ENCODE results near the gene B3GNT5.

The B3GNT5 gene

DNA sequence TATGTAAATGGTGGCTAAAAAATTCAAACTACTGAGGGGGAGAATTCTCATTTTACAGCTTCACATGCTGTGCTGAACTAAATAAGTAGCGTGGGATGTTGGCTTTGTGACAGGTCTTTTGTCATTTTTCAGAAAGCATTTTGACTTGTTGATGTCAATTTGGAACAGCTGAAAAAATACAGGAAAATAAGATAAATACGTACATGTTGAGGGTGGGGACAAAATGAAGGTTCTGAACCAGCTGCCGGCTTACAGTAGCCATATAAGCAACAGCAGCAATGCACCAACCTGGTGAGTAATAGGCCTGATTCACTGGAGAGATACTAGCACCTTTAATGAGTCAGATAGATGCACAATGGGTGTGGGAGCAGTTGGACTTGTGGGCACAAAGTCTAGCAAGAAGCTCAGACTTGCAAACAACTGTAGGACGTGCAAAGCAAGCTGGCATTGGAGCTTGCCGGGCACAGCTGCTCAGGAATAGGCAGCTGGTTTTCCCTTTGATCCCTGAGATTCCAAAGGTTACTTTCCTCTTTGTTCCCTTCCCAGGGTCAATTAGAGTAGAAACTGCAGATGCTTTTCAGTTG is 12.9 kb downstream of the B3GNT5 start:
- peak; percentile 85 for DNase-seq (ENCODE audit: low spot score)

DNA sequence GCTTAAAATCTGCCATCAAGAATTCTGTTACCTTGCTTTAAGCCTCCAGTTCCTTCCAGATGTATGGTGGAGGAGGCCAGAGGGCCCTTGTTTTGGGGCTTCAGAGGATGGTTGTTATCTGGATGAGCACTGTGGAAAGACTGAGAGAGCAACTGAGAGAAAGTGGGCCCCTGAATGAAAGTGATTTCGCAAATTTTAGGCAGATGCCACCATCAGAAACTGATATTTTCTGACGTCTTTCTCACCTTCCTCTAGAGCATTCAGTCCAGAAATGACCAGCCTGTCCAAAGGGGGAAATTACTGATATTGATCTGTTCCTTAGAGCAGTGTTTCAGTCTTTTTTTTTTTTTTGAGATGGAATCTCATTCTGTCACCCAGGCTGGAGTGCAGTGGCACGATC is 13.4 kb downstream of the B3GNT5 start:
- no peak for DNase-seq (ENCODE audit: low spot score)

DNA sequence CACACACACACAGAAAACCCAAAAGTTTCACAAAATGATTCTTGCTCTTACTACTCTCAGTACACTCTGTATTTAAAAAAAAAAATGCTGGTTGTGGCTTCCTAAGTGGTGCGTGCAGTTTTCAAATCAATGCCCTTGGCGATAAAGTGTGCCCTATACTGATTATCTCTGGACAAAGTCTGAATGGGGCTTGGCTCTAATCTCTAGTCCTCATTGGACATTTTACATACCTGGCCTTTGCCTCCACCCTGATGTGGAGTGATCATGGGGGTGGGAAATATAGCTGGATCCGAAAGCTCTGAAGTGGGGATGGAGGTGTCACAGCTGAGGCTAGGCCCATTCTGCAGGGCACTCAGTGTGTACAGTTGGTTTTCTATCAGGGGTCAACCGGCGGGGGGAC is 14.1 kb downstream of the B3GNT5 start:
- no peak for DNase-seq (ENCODE audit: low spot score)

DNA sequence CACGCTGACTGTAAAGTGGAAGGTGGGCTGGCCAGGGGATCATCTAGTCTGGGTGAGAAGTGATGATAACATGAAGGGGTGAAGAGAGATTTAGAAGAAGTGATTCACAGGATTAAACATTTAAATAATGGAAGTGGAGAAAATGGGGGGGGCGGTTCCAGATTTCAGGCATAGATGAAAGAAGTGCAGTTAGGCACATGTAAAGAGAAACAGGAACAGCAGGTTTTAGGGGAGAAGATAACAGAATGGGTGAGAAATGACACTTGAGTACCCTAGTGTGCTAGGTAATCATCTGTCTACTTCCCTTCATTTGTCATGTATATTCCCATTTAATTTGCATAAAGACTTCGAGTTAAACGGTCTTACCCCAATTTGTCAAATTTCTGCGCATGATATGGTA is 15.3 kb downstream of the B3GNT5 start:
- DNase-seq (ENCODE audit: low spot score): no peak

DNA sequence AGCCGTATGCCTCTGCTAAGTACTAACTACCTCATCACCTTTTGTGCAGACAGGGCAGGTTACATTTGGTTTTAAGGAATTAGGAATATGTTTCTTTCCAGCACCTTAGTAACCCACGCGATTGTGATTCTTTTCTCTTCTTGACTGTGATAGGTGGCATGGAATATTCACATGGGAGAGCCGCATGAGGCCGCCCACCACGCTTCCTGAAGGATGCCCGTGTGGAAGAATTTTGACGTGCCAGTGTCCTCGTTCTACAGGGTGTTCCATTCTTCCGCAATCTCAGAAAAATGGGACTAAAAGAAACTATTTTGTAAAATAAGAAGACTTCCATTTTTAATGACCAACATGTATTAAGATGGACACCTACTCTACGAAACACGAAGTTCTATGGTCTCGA is 16.3 kb downstream of the B3GNT5 start:
- no peak for DNase-seq (ENCODE audit: low spot score)

DNA sequence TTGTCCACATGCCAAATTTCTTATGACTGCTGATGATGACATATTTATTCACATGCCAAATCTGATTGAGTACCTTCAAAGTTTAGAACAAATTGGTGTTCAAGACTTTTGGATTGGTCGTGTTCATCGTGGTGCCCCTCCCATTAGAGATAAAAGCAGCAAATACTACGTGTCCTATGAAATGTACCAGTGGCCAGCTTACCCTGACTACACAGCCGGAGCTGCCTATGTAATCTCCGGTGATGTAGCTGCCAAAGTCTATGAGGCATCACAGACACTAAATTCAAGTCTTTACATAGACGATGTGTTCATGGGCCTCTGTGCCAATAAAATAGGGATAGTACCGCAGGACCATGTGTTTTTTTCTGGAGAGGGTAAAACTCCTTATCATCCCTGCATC is 17.3 kb downstream of the B3GNT5 start:
- DNase-seq (ENCODE audit: low spot score): no peak

DNA sequence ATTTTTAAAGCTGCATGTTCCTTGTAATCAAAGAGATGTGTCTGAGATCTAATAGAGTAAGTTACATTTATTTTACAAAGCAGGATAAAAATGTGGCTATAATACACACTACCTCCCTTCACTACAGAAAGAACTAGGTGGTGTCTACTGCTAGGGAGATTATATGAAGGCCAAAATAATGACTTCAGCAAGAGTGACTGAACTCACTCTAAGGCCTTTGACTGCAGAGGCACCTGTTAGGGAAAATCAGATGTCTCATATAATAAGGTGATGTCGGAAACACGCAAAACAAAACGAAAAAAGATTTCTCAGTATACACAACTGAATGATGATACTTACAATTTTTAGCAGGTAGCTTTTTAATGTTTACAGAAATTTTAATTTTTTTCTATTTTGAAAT is 19.1 kb downstream of the B3GNT5 start:
- no peak for DNase-seq (ENCODE audit: low spot score)

DNA sequence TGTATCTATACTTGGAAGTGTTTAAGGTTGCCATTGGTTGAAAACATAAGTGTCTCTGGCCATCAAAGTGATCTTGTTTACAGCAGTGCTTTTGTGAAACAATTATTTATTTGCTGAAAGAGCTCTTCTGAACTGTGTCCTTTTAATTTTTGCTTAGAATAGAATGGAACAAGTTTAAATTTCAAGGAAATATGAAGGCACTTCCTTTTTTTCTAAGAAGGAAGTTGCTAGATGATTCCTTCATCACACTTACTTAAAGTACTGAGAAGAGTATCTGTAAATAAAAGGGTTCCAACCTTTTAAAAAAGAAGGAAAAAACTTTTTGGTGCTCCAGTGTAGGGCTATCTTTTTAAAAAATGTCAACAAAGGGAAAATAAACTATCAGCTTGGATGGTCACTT is 19.7 kb downstream of the B3GNT5 start:
- DNase-seq (ENCODE audit: low spot score): no peak

DNA sequence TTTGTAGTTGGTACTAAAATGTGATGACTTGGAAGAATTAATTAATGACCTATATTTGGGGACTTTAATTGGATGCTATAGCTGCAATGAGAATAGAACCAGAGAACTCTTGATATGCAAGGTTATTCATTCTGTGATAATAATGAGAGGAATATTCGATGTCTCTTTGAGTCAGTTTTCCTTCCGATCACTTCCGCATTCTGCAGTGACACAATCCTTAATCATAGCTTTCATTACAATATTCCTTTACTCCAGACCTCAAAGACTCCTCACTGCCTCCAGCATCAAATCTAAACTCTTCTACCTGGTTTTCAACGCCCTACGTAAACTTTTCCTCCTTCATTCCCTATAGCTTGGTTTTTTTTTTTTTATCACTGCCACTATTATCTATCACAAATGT is 21.6 kb downstream of the B3GNT5 start:
- DNase-seq (ENCODE audit: low spot score): no peak

DNA sequence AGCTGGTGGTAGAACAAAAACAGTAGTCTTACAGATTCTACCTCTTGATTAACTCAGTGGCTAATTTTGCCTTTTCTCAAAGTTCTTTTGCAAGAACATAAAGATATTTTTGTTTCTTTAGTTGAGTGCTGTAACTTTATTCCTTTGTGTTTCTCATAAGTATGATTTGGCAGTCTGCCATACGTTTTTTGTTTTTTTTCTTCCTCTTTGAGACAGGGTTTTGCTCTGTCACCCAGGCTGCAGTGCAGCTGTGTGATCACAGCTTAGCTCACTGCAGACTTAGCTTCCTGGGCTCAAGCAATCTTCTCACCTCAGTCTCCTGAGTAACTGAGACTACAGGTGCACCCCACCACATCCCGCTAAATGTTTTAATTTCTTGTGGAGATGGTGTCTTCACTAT is 22.4 kb downstream of the B3GNT5 start:
- peak; percentile 46 for DNase-seq (ENCODE audit: low spot score)

DNA sequence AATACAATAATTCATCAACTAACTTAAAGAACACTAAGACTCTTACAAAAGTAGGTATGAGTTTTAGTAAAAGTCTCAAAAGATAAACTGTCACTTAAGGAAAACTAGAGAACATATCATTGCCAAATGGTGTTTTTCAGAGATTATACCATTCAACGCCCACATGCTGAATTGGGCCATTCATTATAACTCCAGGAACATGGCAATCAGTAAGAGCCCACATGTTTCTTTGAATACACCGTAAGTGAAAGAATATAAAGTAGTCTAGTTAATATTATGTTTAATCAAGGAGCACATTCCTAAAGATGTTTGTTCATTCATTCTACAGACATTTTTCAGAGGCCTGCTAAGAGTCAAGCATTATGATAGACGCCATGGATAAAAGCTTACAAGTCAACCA is 22.9 kb downstream of the B3GNT5 start:
- DNase-seq (ENCODE audit: low spot score): no peak

DNA sequence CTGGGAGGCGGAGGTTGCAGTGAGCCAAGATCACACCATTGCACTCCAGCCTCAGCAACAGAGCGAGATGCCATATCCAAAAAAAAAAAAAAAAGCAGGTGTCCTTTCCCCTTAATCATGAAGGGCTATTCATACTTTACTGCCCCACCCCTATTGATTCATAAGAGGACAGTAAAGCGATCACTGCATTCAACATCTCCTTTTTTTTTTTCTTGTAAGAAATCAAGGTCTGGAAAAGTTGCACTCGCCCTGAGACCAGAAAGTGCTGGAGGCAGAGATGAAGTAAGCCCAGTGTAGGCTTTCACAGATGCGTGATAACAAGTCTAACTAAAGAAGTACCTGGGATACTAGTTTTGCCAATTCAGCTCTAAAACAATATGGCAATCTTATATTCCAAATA is 24.2 kb downstream of the B3GNT5 start:
- DNase-seq (ENCODE audit: low spot score): no peak

DNA sequence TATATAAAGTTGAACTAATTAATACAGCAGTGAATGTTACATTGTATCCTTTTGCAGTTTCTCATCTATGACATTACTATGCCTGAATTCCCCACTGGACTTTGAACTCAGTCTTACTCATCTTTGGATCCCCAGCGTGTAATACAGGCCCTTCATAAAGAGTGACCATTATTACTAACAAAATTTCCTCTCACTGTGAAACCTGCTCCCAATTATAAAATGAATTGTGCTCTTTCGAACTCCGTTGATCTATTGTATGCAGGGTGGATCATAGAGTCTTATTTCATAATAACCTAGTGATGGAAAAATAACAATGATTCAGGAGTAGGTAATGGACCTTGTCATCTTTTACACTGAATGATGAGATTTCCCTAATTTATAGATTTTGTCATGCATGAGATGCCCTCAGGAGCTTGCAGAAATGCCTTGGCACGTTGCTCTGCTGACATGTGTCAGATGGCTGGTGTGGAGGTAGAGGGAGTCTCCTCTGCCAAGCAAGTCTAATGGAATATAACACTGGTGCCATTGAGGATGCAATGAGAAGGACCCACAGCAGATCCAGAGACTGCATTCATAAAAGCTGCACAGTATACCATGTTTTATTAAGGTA is 25.5 kb downstream of the B3GNT5 start:
- peak; percentile 60 for DNase-seq (ENCODE audit: low spot score)

DNA sequence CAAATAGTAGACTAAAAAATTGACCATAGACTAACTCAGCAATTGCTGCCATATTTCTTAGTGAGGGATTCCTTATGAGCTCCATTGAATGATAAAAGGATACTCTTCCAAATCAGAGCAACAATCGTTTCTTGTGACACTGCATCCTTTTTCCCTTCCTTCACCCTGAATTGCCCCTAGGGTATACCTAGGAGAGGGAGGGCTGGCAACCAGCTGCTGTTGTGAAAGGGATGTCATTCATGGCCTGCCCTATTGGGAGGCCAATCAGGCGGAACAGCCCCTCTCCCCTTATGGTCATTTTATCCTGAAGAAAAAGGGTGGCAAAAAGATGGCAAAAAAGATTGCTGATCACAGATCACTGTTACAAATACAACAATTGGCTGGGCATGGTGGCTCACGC is 26.3 kb downstream of the B3GNT5 start:
- no peak for DNase-seq (ENCODE audit: low spot score)

DNA sequence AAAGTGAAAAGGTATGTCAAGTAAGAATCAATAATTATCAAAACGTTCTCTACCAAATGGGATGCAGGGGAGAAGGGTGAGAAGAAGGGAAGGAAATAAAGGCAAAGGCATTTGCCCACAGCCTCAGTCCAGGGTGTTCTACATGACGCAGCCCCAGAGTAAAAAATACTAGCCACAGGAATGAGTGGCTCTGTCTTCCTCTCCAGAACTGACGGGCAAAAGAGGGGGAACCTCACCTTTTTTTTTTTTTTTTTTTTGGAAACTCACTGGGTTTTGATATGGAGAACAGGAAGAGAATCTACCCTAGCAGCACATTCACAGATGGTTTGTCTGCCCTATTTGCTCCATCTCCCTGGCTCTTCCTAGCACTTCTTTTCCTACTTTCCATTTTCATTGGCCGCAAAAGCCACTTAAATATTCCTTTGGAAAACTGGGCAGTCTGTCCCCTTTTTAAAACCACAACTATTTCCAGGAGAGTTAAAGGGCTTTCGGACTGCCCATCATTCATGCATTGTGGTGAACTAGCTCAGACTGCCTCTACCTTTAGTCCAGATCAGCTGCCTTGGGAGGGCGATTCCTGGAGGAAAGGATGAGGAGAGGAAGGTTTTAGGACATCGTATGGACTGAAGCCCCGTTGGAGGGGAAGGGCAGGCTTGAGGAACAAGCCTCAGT is 28.2 kb downstream of the B3GNT5 start:
- DNase-seq (ENCODE audit: low spot score): no peak

DNA sequence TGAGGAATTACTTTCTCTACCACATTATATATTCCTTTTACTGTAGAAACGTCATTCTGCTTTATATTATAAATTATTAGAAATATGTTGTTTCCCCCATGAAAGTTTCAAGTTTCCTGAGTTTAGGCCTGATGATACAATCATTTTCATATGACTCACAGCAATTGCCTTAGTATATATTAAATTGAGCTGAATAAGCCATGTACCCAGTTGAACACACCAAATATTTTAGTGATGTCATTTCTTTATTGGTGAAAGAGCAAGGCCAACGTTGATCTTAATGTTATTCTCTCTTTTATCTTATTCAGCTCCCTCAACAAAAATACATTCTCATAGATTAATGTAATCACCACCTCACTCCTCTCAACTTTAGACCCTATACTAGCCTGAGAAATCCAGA is 30.8 kb downstream of the B3GNT5 start:
- no peak for DNase-seq (ENCODE audit: low spot score)

DNA sequence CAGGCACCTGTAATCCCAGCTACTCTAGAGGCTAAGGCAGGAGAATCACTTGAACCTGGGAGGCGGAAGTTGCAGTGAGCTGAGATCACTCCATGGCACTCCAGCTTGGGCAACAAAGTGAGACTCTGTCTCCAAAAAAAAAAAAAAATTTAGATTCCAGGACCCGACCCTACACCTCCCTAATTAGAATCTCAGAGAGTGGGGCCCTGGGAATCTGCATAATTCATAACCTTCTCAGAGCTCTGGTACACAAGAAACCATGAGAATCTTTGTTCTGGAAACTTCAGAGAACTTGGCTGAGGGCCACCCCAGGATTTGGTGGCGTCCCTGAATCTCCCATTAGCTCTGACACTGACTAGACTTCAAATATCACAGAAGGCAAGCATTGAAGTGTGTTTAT is 31.5 kb downstream of the B3GNT5 start:
- no peak for DNase-seq (ENCODE audit: low spot score)

DNA sequence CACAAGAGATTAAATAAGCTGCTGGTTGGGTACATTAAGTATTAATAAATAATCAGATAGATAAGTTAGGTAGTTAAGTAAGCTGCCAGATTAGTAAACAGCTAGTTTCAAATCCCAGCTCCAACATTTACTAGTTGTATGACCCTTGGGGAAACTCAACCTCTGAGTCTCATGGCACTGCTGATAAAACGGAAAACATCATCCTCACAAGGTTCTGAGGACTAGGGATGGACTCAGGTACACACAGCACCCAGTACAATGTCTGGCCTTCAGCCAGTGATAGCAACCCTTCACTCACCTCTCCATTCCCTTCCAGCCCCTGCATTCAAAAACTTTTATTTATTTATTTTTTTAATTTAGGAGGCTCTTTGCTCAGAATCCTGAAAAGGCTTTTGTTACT is 32.3 kb downstream of the B3GNT5 start:
- DNase-seq (ENCODE audit: low spot score): no peak

DNA sequence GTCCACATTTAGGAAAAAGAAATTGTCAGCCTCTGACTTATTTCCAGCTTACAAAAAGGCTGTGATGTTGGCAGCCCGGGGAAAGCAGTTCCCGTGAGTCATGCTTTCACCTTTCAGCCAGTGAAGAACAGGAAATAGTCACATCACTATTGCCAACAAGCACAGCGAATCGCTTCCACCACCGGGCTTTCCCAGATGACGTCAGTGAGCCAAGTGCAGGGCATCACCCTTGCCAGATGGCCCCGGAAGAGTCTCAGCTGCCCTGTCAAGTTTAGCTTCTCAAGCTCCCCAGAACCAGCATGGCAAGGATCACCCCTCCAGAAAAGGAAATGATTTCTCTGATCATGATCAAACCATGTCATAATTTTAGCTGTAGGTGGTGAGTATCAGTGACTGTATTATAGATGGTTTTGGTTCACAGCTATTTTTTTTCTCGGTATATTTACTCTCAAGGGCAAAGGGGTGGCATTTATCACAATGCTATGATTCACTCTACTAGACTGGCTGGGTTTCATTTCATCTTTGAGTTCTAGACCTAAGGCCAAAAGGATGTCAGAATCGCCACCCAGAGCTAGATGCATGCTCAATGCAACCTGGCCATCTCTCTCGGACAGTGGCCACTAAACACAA is 32.9 kb downstream of the B3GNT5 start:
- peak; percentile 94 for DNase-seq (ENCODE audit: low spot score)

DNA sequence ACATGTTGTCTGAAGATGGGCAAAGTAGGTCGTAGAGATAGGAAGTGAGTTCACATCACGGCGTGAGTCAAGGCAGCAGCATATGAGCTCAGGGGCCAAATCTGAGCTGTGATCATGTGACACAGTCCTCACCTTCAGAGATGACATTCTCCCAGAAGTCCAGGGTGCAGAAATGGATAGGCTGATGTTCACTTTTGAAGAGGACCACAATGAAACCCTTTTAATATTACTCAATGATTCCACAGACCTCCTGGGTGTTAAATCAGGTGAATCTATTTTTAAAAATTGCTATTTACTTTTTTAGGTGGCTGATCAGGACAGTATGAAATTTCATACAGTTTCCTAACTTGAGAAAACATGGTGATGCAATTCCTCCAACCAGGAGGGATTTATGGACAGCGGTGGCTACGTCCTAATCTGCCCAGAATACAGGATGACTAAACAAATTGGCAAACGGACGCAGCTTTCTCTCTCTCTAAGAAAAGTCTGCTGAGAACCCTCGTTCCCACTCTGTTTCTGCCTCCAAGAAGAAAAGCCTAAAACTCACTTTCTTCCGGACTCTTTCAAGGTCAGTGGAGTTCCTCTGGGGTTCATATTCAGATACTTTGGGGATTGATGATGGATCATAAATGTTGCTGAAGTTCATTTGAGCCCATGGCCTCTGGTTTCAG is 34.4 kb downstream of the B3GNT5 start:
- no peak for DNase-seq (ENCODE audit: low spot score)

DNA sequence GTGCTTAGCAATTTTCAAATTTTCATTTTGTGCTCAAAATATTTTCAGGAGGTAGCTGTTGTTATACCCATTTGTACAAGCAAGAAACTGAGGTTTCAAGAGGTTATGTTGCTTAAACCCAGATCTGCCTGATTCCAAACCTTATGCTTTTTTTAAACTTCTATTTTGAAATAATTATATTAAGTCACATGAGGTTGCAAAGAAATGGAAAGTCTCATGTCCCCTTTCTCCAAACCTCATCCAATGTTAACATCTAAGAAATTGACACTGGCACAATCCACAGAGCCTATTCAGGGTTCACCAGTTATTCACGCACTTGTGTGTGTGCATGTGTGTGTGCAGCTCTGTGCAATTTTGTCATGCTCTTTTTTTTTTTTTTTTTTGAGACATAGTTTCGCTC is 35.1 kb downstream of the B3GNT5 start:
- DNase-seq (ENCODE audit: low spot score): no peak

DNA sequence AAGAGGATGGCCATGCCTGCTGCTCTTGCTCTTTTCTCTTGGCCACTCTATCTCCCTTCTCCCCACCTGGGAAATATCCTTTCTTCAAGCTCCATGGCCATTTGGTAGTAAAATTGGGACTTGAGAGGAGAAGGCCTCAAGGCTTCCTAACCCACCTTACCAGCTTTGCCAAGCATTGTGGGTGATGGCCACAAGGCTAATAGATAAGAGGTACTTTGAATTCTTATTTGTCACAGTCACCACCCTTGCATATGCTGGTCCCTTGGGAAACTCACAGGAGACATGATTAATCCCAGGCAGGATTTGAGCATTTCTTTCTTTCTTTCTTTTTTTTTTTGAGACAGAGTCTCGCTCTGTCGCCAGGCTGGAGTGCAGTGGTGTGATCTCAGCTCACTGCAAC is 37.2 kb downstream of the B3GNT5 start:
- no peak for DNase-seq (ENCODE audit: low spot score)

DNA sequence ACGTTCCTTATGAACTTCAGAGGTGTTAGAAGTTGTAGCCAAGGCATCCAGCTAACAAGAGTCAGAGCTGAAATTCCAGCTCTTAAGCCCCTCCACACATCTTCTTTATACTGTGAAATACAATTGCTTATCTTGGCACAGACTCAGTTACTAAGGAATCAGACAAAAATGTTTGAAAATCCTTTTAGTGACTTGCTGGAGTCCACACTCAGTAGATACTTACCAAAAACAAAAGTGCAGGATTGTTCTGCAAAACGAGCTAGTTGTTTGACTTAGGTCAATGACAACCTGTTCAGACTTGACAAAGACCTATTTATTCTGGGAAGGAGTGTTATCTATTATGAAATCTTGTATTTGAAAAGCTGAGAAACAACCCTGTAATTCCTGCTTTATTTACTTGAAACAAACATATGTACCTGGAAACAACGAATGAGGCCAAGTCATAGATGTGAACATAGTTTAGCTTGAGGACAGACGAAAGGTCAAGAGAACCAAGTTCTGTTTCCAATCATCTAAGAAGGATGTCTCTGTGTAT is 38.5 kb downstream of the B3GNT5 start:
- no peak for DNase-seq (ENCODE audit: low spot score)
